K562 (cell line): ENCODE results near the gene CD72. TPM values are rescaled to one million over a fixed set of nuclear protein-coding genes. Genes with fewer than 3 reads are reported as not detected.

Experiments used
- ATAC-seq: fragments of 200-7000 bp; cut with Tn5 transposase; 3 replicates; pipeline ENCODE4 v1.9.1; 2020; ENCODE audit warnings: moderate library complexity
- BruUV-seq: library from RNA; stranded (reverse); fragments of 400-500 nt; replicated peaks from 2 replicates; lab custom pipeline; 2021; lab: Mats Ljungman, UMichigan
- CTCF ChIA-PET: fragments of 300-600 bp; formaldehyde crosslinking; extraction: SDS; loops from one replicate; lab custom pipeline; 2021; ENCODE audit warnings: low intra/inter-chr PET ratio; lab: Yijun Ruan, JAX
- POLR2A ChIA-PET: fragments of 300-600, 350-650 bp; sonication (Branson Sonifier 250); formaldehyde crosslinking; extraction: SDS; loops from one replicate; lab custom pipeline; 2021; ENCODE audit warnings: antibody characterized with exemption, inconsistent platforms; lab: Yijun Ruan, JAX
- DNase-seq, 4 experiments: peaks; one replicate each; pipeline versions ENCODE4 v3.0.0 to v3.0.0-alpha.2; 2011 to 2018; ENCODE audit warnings: low spot score in 3 of 4, mixed read lengths in 3 of 4; ENCODE audit errors: extremely low read depth in 1 of 4
- FAIRE-seq: peaks from 2 replicates; lab custom pipeline; 2011; peaks lifted over from hg19 to GRCh38; lab: Jason Lieb, UNC
- H2AFZ ChIP-seq: 2 replicates; pipeline ENCODE4 v1.6.0; 2011; ENCODE audit warnings: low read depth, low read length, control low read depth, inconsistent platforms
- H3K27ac ChIP-seq: fragments of 200-600 bp; 3 replicates; pipeline ENCODE4 v1.8.0; 2011; ENCODE audit warnings: low read depth, mild to moderate bottlenecking, control low read depth, inconsistent platforms, low read length, moderate library complexity, mixed read lengths; ENCODE audit errors: extremely low read depth
- H3K27me3 ChIP-seq, 2 experiments: fragments of 300-600 bp in 1 of 2; 2 replicates in 1 of 2; 3 replicates in 1 of 2; pipeline versions ENCODE4 v1.6.0 to v1.8.0; 2011; ENCODE audit warnings: inconsistent platforms in 2 of 2, low read length in 2 of 2, mild to moderate bottlenecking in 1 of 2, mixed read lengths in 1 of 2, moderate library complexity in 1 of 2; ENCODE audit not compliant: control insufficient read depth in 2 of 2, insufficient read depth in 2 of 2
- H3K36me3 ChIP-seq: fragments of 300-600 bp; 3 replicates; pipeline ENCODE4 v1.8.0; 2011; ENCODE audit warnings: mild to moderate bottlenecking, low read length, inconsistent platforms; ENCODE audit not compliant: control insufficient read depth, insufficient read depth
- H3K4me1 ChIP-seq, 2 experiments: fragments of 200-600 bp in 1 of 2; replicated peaks in 1 of 2; 2 replicates in 1 of 2; 3 replicates in 1 of 2; pipeline versions ENCODE4 v1.5.1 to v1.8.0; 2011; ENCODE audit warnings: inconsistent platforms in 2 of 2, low read length in 2 of 2, mild to moderate bottlenecking in 1 of 2, mixed read lengths in 1 of 2, moderate library complexity in 1 of 2; ENCODE audit not compliant: control insufficient read depth in 2 of 2, insufficient read depth in 2 of 2
- H3K4me2 ChIP-seq: 2 replicates; pipeline ENCODE4 v1.6.1; 2011; ENCODE audit warnings: low read length, control low read depth, inconsistent platforms, mixed read lengths; ENCODE audit not compliant: insufficient read depth
- H3K4me3 ChIP-seq: fragments of 200-600 bp; sonication (generic), shearing (Covaris generic); 2 replicates; pipeline ENCODE4 v1.5.1; 2016; ENCODE audit warnings: control low read depth, inconsistent platforms
- H3K79me2 ChIP-seq: fragments of 200-600 bp; 3 replicates; pipeline ENCODE4 v1.8.0; 2011; ENCODE audit warnings: low read length, inconsistent platforms; ENCODE audit not compliant: control insufficient read depth, insufficient read depth
- H3K9ac ChIP-seq, 2 experiments: 2 replicates each; pipeline versions ENCODE4 v1.6.0 to v1.6.1; 2011; ENCODE audit warnings: low read depth in 2 of 2, low read length in 2 of 2, control low read depth in 1 of 2, inconsistent platforms in 1 of 2, mild to moderate bottlenecking in 1 of 2, mixed read lengths in 1 of 2; ENCODE audit not compliant: insufficient read depth in 1 of 2
- H3K9me1 ChIP-seq: one replicate; pipeline ENCODE4 v1.6.0; 2011; ENCODE audit warnings: inconsistent platforms, mild to moderate bottlenecking, low read length, moderate library complexity; ENCODE audit not compliant: control insufficient read depth, insufficient read depth
- H3K9me3 ChIP-seq: replicated peaks from 2 replicates; pipeline ENCODE4 v1.5.1; 2011; ENCODE audit warnings: low read depth, low read length, inconsistent platforms; ENCODE audit not compliant: control insufficient read depth, insufficient read depth
- H4K20me1 ChIP-seq: replicated peaks from 2 replicates; pipeline ENCODE4 v1.6.1; 2011; ENCODE audit warnings: low read length, inconsistent platforms, mixed read lengths; ENCODE audit not compliant: control insufficient read depth, insufficient read depth
- ASH1L ChIP-seq: fragments of 450-650 bp; IDR thresholded peaks from 2 replicates; pipeline ENCODE4 v1.6.1; 2018; ENCODE audit warnings: borderline replicate concordance, mild to moderate bottlenecking, low read depth; ENCODE audit not compliant: partially characterized antibody
- BRD9 ChIP-seq: fragments of 450-650 bp; IDR thresholded peaks from 2 replicates; pipeline ENCODE4 v1.6.1; 2018; ENCODE audit warnings: low read depth; ENCODE audit not compliant: partially characterized antibody
- ELF4 ChIP-seq: fragments of 450-650 bp; formaldehyde crosslinking; IDR thresholded peaks from 2 replicates; pipeline ENCODE4 v1.4.0; 2022; ENCODE audit warnings: missing genetic modification characterization
- FOXK2 ChIP-seq, 2 experiments: fragments of 450-650 bp; IDR thresholded peaks in 1 of 2; conservative IDR thresholded peaks in 1 of 2; 2 replicates each; pipeline ENCODE4 v1.6.1; 2016; ENCODE audit warnings: low read depth in 2 of 2, mild to moderate bottlenecking in 1 of 2
- FOXP1 ChIP-seq: sonication (generic); formaldehyde crosslinking; IDR thresholded peaks from 2 replicates; pipeline ENCODE4 v1.8.0; 2022; ENCODE audit warnings: mild to moderate bottlenecking, missing genetic modification reagents
- GTF2E2 ChIP-seq: fragments of 200-800 bp; sonication (Bioruptor generic); IDR thresholded peaks from 2 replicates; pipeline ENCODE4 v1.6.1; 2016; ENCODE audit warnings: missing genetic modification characterization, missing compliant biosample characterization
- NONO ChIP-seq, 2 experiments: fragments of 200-400 bp in 1 of 2; fragments of 450-650 bp in 1 of 2; formaldehyde crosslinking in 1 of 2; IDR thresholded peaks; 2 replicates each; pipeline ENCODE4 v1.6.1; 2017; ENCODE audit warnings: low read depth in 2 of 2, mild to moderate bottlenecking in 2 of 2, moderate library complexity in 2 of 2, low read length in 1 of 2
- PRMT5 ChIP-seq: sonication (generic); formaldehyde crosslinking; IDR thresholded peaks from 2 replicates; pipeline ENCODE4 v1.5.0; 2020; ENCODE audit warnings: missing genetic modification reagents
- RFX5 ChIP-seq: IDR thresholded peaks from 2 replicates; pipeline ENCODE4 v1.6.1; 2011; ENCODE audit warnings: low read depth, mild to moderate bottlenecking, improper control_type of control experiment, low read length
- SFPQ ChIP-seq: fragments of 200-400 bp; formaldehyde crosslinking; IDR thresholded peaks from 2 replicates; pipeline ENCODE4 v1.6.1; 2017; ENCODE audit warnings: mild to moderate bottlenecking, low read depth, low read length, moderate library complexity
- SNIP1 ChIP-seq: fragments of 450-650 bp; IDR thresholded peaks from 2 replicates; pipeline ENCODE4 v1.7.1; 2017; ENCODE audit warnings: low read depth, mild to moderate bottlenecking
- TARDBP ChIP-seq: fragments of 450-650 bp; IDR thresholded peaks from 2 replicates; pipeline ENCODE4 v1.6.1; 2016
- TCF15 ChIP-seq: fragments of 250-450 bp; sonication (Bioruptor Pico); IDR thresholded peaks from 2 replicates; pipeline ENCODE4 v1.8.0; 2022; ENCODE audit warnings: moderate library complexity, mild to moderate bottlenecking, inconsistent platforms
- TEAD2 ChIP-seq: fragments of 450-650 bp; IDR thresholded peaks from 2 replicates; pipeline ENCODE4 v1.6.1; 2016; ENCODE audit warnings: missing genetic modification characterization, control low read depth, missing compliant biosample characterization
- ZBTB17 ChIP-seq: fragments of 450-650 bp; formaldehyde crosslinking; IDR thresholded peaks from 2 replicates; pipeline ENCODE4 v1.4.0; 2020; ENCODE audit warnings: mild to moderate bottlenecking
- ZNF124 ChIP-seq: sonication (generic); formaldehyde crosslinking; IDR thresholded peaks from 2 replicates; pipeline ENCODE4 v1.8.1; 2022; ENCODE audit warnings: missing genetic modification reagents
- in situ Hi-C: fragments of 300-500 bp; cut with MboI; formaldehyde crosslinking; loops from 4 replicates; pipeline ENCODE4 v1.15.0; 2018; ENCODE audit warnings: inconsistent platforms, mixed read lengths
- intact Hi-C: fragments of 100-400 bp; cut with micrococcal nuclease; formaldehyde crosslinking; loops from 2 replicates; pipeline ENCODE4 v1.14.2; 2022
- polyA plus RNA-seq, 8 experiments: library from polyadenylated mRNA; depleted of rRNA in 4 of 8; stranded (reverse) in 5 of 8; unstranded in 3 of 8; fragments of >200 nt; fragmentation: Nextera tagmentation in 2 of 8; fragmentation: Illumina TruSeq in 1 of 8; extraction: Ambion mirVana in 2 of 8; extraction: Trizol in 1 of 8; gene quantifications; 2 replicates each; pipeline versions ENCODE4 v1.2.1 to v1.2.3, GENCODE V29; 2011 to 2014; ENCODE audit warnings: inconsistent platforms in 1 of 8, missing spikeins in 1 of 8
- total RNA-seq, 7 experiments: library from RNA; depleted of rRNA in 6 of 7; stranded (reverse); fragments of >200 nt in 6 of 7; fragmentation: Illumina TruSeq in 2 of 7; extraction: Trizol in 2 of 7; gene quantifications; 2 replicates each; pipeline versions ENCODE4 v1.2.1 to v1.2.3, GENCODE V29; 2011 to 2021; ENCODE audit warnings: low replicate concordance in 1 of 7

CD72 gene
- total and polyA plus RNA-seq, 9 of the 15 experiments (the other 6 are each of a cell fraction or from before 2014, with no cell fraction given): 0.11 to 0.78 (median 0.27) TPM; not detected in 1

GRCh38 chr9:35593581-35593980 is 24.6 kb downstream of the CD72 start:
- intact Hi-C loops: no loop called here
- POLR2A ChIA-PET: interaction anchor here (0.6 kb wide), 1 partner anchor 40 kb away, joined by 4 read pairs; no protein-coding TSS in a partner anchor
- ATAC-seq (no peak), DNase-seq (no peak), FAIRE-seq (no peak)
- Histone ChIP-seq H3K4me2 (no peak overlapping the region), H3K9me1 (no peaks in the 10 kb centered on the region), H3K4me1 (no peaks in the 10 kb centered on the region; a peak in 1 of 5 replicates), H3K79me2 (no peaks in the 10 kb centered on the region), H3K36me3 (no peaks in the 10 kb centered on the region), H3K27me3 (no peaks in the 10 kb centered on the region), H2AFZ (no peak overlapping the region), H3K9me3 (no peaks in the 10 kb centered on the region; the same call in 1 of the 2 replicates), H3K4me3 (no peak overlapping the region), H4K20me1 (no peaks in the 10 kb centered on the region), H3K27ac (no peak overlapping the region), H3K9ac (no peak overlapping the region)
- CTCF ChIA-PET: no interaction called here
- no TSS peak for BruUV-seq
- in situ Hi-C loops: no loop called here
- no peak for TF ChIP-seq BRD9
- TF ChIP-seq ZNF124 (CRISPR knock-in tag): no peak
- TF ChIP-seq ZBTB17 (CRISPR knock-in tag): no peak
- no peak for TF ChIP-seq GTF2E2 (tag)
- no peak for TF ChIP-seq SFPQ
- no peak for TF ChIP-seq FOXK2 (conservative IDR thresholded peaks at IDR 0.05 in 1 of 2, IDR thresholded peaks at IDR 0.05 in 1 of 2; ENCODE audit: low read depth in 2 of 2)
- TF ChIP-seq TEAD2: no peak
- TF ChIP-seq ELF4: no peak
- TF ChIP-seq SNIP1: no peak
- no peak for TF ChIP-seq TARDBP
- no peak for TF ChIP-seq PRMT5 (CRISPR knock-in tag)
- TF ChIP-seq TCF15 (CRISPR knock-in tag): no peak
- TF ChIP-seq ASH1L: no peak
- no peak for TF ChIP-seq FOXP1
- TF ChIP-seq RFX5: no peak
- no peak for TF ChIP-seq NONO (IDR thresholded peaks at IDR 0.05; ENCODE audit: low read depth in 2 of 2, low read length in 1 of 2)
